GM18507 (cell line): ENCODE data around the gene DCLK1.
A peak's percentile ranks its signal among the peaks of the same experiment; 100 is the strongest.

Experiments used
- DNase-seq: peaks from one replicate; pipeline ENCODE4 v3.0.0; 2011; ENCODE audit warnings: low read depth; ENCODE audit not compliant: insufficient read length; ENCODE audit errors: extremely low spot score
- FAIRE-seq: peaks from 2 replicates; lab custom pipeline; 2011; peaks lifted over from hg19 to GRCh38; lab: Jason Lieb, UNC

Gene DCLK1

GRCh38 chr13:35965226-35965927 is 165.8 kb downstream of the DCLK1 start:
- DNase-seq (no peak), FAIRE-seq (no peak)

GRCh38 chr13:35964863-35965180 is 166.4 kb downstream of the DCLK1 start:
- DNase-seq: no peak
- no peak for FAIRE-seq

GRCh38 chr13:35964011-35964862 is 166.9 kb downstream of the DCLK1 start:
- FAIRE-seq (no peak), DNase-seq (no peak)

GRCh38 chr13:35961461-35962220 is 169.5 kb downstream of the DCLK1 start:
- DNase-seq (no peak), FAIRE-seq (no peak)

GRCh38 chr13:35961002-35961401 is 170.2 kb downstream of the DCLK1 start:
- DNase-seq (no peak), FAIRE-seq (no peak)

GRCh38 chr13:35957996-35958395 is 173.2 kb downstream of the DCLK1 start:
- DNase-seq (no peak), FAIRE-seq (no peak)

GRCh38 chr13:35957241-35957731 is 173.9 kb downstream of the DCLK1 start:
- FAIRE-seq (no peak), DNase-seq (no peak)

- no peak for FAIRE-seq
- DNase-seq: no peak
Measured at GRCh38 chr13:35956074-35956473, 175.1 kb downstream of the DCLK1 start.

- FAIRE-seq: no peak
Measured at GRCh38 chr13:35954207-35954560, 177.0 kb downstream of the DCLK1 start.

GRCh38 chr13:35953537-35954206 is 177.5 kb downstream of the DCLK1 start:
- FAIRE-seq: peak; percentile 5
- no peak for DNase-seq

More at GRCh38 chr13:35954207-35954560, 177.0 kb downstream of the DCLK1 start:
- DNase-seq: no peak

- DNase-seq (no peak), FAIRE-seq (no peak)
Measured at GRCh38 chr13:35947315-35947714, 183.9 kb downstream of the DCLK1 start.

GRCh38 chr13:35945368-35945767 is 185.8 kb downstream of the DCLK1 start:
- DNase-seq (no peak), FAIRE-seq (no peak)

GRCh38 chr13:35941374-35941773 is 189.8 kb downstream of the DCLK1 start:
- DNase-seq (no peak), FAIRE-seq (no peak)

GRCh38 chr13:35940734-35941133 is 190.4 kb downstream of the DCLK1 start:
- no peak for DNase-seq
- no peak for FAIRE-seq

GRCh38 chr13:35936246-35936978 is 194.8 kb downstream of the DCLK1 start:
- no peak for DNase-seq
- FAIRE-seq: no peak

- peak; percentile 71 for FAIRE-seq
- no peak for DNase-seq
Measured at GRCh38 chr13:35930665-35931631, 200.2 kb downstream of the DCLK1 start.

- no peak for DNase-seq
- FAIRE-seq: no peak
Measured at GRCh38 chr13:35927567-35928021, 203.6 kb downstream of the DCLK1 start.
